Natural killer cell (primary cell): Measurements from ENCODE around the gene MICAL2. TPM values are rescaled to one million over a fixed set of nuclear protein-coding genes. Genes with fewer than 3 reads are reported as not detected.

Experiments used
- ATAC-seq, 3 donors: fragments of 150-1000 bp in 2 of 3; fragments of 200-7000 bp in 1 of 3; cut with Tn5 transposase; 1 replicate in 1 of 3; 2 replicates in 2 of 3; pipeline ENCODE4 v1.10.0; 2021; ENCODE audit warnings: mild to moderate bottlenecking in 2 of 3, moderate library complexity in 2 of 3
- DNase-seq, 2 donors: peaks; one replicate each; pipeline versions ENCODE4 v3.0.0 to v3.0.0-alpha.2; 2013 to 2021; ENCODE audit warnings: mixed read lengths in 1 of 2
- H3K27ac ChIP-seq: one replicate; pipeline ENCODE4 v1.5.1; 2013; ENCODE audit warnings: mild to moderate bottlenecking, low read length
- H3K27me3 ChIP-seq: one replicate; pipeline ENCODE4 v1.6.1; 2013; ENCODE audit warnings: low read length; ENCODE audit not compliant: control insufficient read depth, insufficient read depth
- H3K36me3 ChIP-seq: one replicate; pipeline ENCODE4 v1.6.1; 2013; ENCODE audit warnings: low read length; ENCODE audit not compliant: control insufficient read depth, insufficient read depth
- H3K4me1 ChIP-seq: one replicate; pipeline ENCODE4 v1.6.1; 2013; ENCODE audit warnings: low read length; ENCODE audit not compliant: control insufficient read depth, insufficient read depth
- H3K4me3 ChIP-seq: one replicate; pipeline ENCODE4 v1.5.1; 2013; ENCODE audit warnings: low read length
- H3K9me3 ChIP-seq: one replicate; pipeline ENCODE4 v1.6.1; 2013; ENCODE audit warnings: low read length; ENCODE audit not compliant: control insufficient read depth, insufficient read depth
- H3K27ac Mint-ChIP-seq, 2 donors: one replicate each; pipeline ENCODE4 v1.8.0; 2022; ENCODE audit warnings: mild to moderate bottlenecking in 2 of 2, mixed read lengths in 2 of 2, moderate library complexity in 1 of 2
- H3K27me3 Mint-ChIP-seq, 2 donors: one replicate each; pipeline ENCODE4 v1.8.0; 2022; ENCODE audit warnings: low read depth in 2 of 2, mixed read lengths in 2 of 2
- H3K36me3 Mint-ChIP-seq: one replicate; pipeline ENCODE4 v1.8.0; 2022; ENCODE audit warnings: mixed read lengths
- H3K4me1 Mint-ChIP-seq, 2 donors: one replicate each; pipeline ENCODE4 v1.8.0; 2022; ENCODE audit warnings: mixed read lengths in 2 of 2
- H3K4me3 Mint-ChIP-seq: one replicate; pipeline ENCODE4 v1.8.0; 2022; ENCODE audit warnings: mild to moderate bottlenecking, moderate library complexity, mixed read lengths
- H3K9me3 Mint-ChIP-seq, 2 donors: one replicate each; pipeline ENCODE4 v1.8.0; 2022; ENCODE audit warnings: mixed read lengths in 2 of 2
- WGBS: methylation state at CpG from one replicate; pipeline ENCODE4 v1.1.7; 2013; ENCODE audit warnings: missing lambda C conversion rate; ENCODE audit not compliant: insufficient coverage; 5-methylcytosine and 5-hydroxymethylcytosine counted together
- intact Hi-C: fragments of 100-400 bp; cut with micrococcal nuclease; formaldehyde crosslinking; loops from one replicate; pipeline ENCODE4 v1.14.2; 2022
- total RNA-seq, 4 donors: library from RNA; stranded (reverse); fragments of 120-200 nt in 1 of 4; gene quantifications; one replicate each; pipeline versions ENCODE4 v1.2.3 to v1.2.4, GENCODE V29; 2013 to 2022
- TF ChIP-seq, protein P1 (sequence below): fragments of 200-600 bp; IDR thresholded peaks from one replicate; pipeline ENCODE4 v1.8.0; 2022; ENCODE audit warnings: antibody characterized with exemption

MICAL2 gene
- total RNA-seq, 3 donors from 2014 or later (not counting 1 experiment from before 2014, with no cell fraction given) = 54.6 to 68.6 (median 57.4) TPM

- peaks cover 5 to 9% of the 10 kb centered on the region in 2 donors for H3K4me1 Mint-ChIP-seq
- H3K4me3 Mint-ChIP-seq = no peak overlapping the region
These were observed 46.0 kb upstream of the MICAL2 start for GRCh38 chr11:12064136-12064953.

DNA sequence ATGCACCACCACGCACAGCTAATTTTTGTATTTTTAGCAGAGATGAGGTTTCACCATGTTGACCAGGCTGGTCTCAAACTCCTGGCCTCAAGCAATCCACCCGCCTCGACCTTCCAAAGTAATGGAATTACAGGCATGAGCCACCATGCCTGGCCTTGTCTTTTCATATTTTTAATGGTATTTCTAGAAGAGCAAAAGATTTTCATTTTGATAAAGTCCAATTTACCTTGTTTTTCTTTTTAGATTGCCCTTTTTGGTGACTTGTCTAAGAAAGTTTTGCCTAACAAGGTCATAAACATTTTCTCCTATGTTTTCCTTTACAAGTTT, 45.5 kb upstream of the MICAL2 start:
- no peak for DNase-seq
- H3K27me3 Mint-ChIP-seq = peaks cover 11 to 24% of the 10 kb centered on the region in 2 donors
- intact Hi-C loops = no loop called here
- TF ChIP-seq, protein P1, sequence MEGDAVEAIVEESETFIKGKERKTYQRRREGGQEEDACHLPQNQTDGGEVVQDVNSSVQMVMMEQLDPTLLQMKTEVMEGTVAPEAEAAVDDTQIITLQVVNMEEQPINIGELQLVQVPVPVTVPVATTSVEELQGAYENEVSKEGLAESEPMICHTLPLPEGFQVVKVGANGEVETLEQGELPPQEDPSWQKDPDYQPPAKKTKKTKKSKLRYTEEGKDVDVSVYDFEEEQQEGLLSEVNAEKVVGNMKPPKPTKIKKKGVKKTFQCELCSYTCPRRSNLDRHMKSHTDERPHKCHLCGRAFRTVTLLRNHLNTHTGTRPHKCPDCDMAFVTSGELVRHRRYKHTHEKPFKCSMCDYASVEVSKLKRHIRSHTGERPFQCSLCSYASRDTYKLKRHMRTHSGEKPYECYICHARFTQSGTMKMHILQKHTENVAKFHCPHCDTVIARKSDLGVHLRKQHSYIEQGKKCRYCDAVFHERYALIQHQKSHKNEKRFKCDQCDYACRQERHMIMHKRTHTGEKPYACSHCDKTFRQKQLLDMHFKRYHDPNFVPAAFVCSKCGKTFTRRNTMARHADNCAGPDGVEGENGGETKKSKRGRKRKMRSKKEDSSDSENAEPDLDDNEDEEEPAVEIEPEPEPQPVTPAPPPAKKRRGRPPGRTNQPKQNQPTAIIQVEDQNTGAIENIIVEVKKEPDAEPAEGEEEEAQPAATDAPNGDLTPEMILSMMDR = no peak
- WGBS = 97% methylated on average over 3 of the region's 3 CpGs
- H3K4me1 Mint-ChIP-seq = peaks cover 5 to 9% of the 10 kb centered on the region in 2 donors
- no peak overlapping the region for H3K4me3 Mint-ChIP-seq
- Histone ChIP-seq H3K4me1 (peaks cover 17% of the 10 kb centered on the region), H3K27ac (no peak overlapping the region), H3K4me3 (no peak overlapping the region), H3K36me3 (no peaks in the 10 kb centered on the region), H3K9me3 (no peaks in the 10 kb centered on the region), H3K27me3 (no peaks in the 10 kb centered on the region)
- no peaks in the 10 kb centered on the region for H3K36me3 Mint-ChIP-seq
- no peaks in the 10 kb centered on the region for H3K9me3 Mint-ChIP-seq
- no peak for ATAC-seq
- no peak overlapping the region for H3K27ac Mint-ChIP-seq

More at GRCh38 chr11:12064136-12064953, 46.0 kb upstream of the MICAL2 start:
- H3K9me3 ChIP-seq = no peaks in the 10 kb centered on the region
- intact Hi-C loops = no loop called here
- no peak overlapping the region for H3K27ac Mint-ChIP-seq
- peaks cover 11 to 24% of the 10 kb centered on the region in 2 donors for H3K27me3 Mint-ChIP-seq
- peaks cover 17% of the 10 kb centered on the region for H3K4me1 ChIP-seq
- H3K36me3 ChIP-seq = no peaks in the 10 kb centered on the region
- no peaks in the 10 kb centered on the region for H3K36me3 Mint-ChIP-seq
- ATAC-seq = no peak
- TF ChIP-seq, protein P1 = no peak
- no peak overlapping the region for H3K27ac ChIP-seq
- H3K9me3 Mint-ChIP-seq = no peaks in the 10 kb centered on the region
- no peak for DNase-seq
- H3K27me3 ChIP-seq = no peaks in the 10 kb centered on the region
- H3K4me3 ChIP-seq = no peak overlapping the region
- 94% methylated on average over 4 of the region's 7 CpGs for WGBS

DNA sequence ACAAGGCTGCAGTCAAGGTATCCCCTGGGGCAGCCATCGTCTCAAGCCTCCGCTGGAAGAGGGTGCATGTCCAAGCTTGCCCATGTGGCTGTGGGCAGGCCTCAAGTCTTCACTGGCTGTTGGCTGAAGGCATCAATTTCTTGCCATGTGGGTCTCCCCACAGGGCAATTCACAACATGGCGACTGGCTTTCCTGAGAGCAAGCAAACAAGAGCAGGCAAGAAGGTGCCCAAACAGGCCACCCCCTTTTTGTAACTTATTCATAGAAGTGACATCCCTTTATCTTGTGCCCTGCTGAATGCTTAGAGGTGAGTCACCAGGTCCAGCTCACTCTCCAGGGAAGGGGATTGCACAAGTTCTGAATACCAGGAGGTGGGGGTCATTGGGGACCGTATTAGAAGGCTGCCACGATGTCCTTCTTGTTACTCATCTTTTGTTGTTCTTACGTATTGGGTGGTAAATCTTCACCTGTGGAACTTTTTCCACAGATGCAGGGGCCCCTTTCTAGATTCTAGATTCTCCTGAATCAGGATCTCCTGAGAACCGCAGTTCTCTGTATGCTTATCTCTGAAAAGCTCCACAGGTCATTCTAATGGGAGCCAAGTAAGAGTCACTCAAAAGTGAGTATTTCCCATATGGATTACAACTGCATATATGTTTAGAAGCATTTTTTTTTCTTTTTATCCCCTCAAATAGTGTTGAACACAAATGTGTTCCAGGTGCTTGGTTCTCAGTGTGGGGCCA, 44.2 kb upstream of the MICAL2 start:
- Histone ChIP-seq H3K4me1 (peaks cover 26% of the 10 kb centered on the region), H3K27me3 (no peaks in the 10 kb centered on the region), H3K27ac (no peak overlapping the region), H3K36me3 (no peaks in the 10 kb centered on the region), H3K4me3 (no peak overlapping the region), H3K9me3 (no peaks in the 10 kb centered on the region)
- H3K36me3 Mint-ChIP-seq = no peaks in the 10 kb centered on the region
- H3K4me1 Mint-ChIP-seq = peaks cover 11 to 14% of the 10 kb centered on the region in 2 donors
- WGBS = 92% methylated on average over 7 of the region's 7 CpGs
- intact Hi-C loops = no loop called here
- ATAC-seq = no peak
- peaks cover 11 to 21% of the 10 kb centered on the region in 2 donors for H3K27me3 Mint-ChIP-seq
- H3K27ac Mint-ChIP-seq = no peak overlapping the region
- TF ChIP-seq, protein P1 = no peak
- no peak overlapping the region for H3K4me3 Mint-ChIP-seq
- no peaks in the 10 kb centered on the region for H3K9me3 Mint-ChIP-seq
- no peak for DNase-seq
